GM21360 (cell line): ENCODE measurements around the gene HNRNPM.

Experiments
- ATAC-seq: cut with Tn5 transposase; IDR thresholded peaks from one replicate; pipeline ENCODE4 v1.9.1; 2021; ENCODE audit warnings: mild to moderate bottlenecking, moderate library complexity; ENCODE audit not compliant: unreplicated experiment

Gene HNRNPM

GRCh38 chr19:8536282-8536681 is 91.5 kb downstream of the HNRNPM start:
- ATAC-seq, result no peak

- no peak for ATAC-seq
Observed at GRCh38 chr19:8537099-8537498, 92.3 kb downstream of the HNRNPM start.
